ENCODE measurements around the gene LUZP2.

The LUZP2 gene

DNA sequence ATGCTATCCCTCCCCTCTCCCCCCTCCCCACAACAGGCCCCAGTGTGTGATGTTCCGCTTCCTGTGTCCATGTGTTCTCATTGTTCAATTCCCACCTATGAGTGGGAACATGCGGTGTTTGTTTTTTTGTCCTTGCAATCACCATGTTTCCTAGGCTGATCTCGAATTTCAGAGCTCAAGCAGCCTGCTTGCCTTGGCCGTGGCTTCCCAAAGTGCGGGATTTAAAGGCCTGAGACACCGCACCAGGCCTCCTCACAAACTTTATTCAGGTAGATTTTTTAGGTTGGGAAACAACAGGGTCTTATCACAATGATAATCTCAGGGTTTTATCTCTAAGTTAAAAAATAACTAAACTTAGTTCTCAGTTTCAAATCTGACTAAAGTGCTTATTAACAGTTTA lies 125.4 kb downstream of the LUZP2 start:
- TF ChIP-seq, protein P1, sequence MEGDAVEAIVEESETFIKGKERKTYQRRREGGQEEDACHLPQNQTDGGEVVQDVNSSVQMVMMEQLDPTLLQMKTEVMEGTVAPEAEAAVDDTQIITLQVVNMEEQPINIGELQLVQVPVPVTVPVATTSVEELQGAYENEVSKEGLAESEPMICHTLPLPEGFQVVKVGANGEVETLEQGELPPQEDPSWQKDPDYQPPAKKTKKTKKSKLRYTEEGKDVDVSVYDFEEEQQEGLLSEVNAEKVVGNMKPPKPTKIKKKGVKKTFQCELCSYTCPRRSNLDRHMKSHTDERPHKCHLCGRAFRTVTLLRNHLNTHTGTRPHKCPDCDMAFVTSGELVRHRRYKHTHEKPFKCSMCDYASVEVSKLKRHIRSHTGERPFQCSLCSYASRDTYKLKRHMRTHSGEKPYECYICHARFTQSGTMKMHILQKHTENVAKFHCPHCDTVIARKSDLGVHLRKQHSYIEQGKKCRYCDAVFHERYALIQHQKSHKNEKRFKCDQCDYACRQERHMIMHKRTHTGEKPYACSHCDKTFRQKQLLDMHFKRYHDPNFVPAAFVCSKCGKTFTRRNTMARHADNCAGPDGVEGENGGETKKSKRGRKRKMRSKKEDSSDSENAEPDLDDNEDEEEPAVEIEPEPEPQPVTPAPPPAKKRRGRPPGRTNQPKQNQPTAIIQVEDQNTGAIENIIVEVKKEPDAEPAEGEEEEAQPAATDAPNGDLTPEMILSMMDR (conservative IDR thresholded peaks at IDR 0.05; ENCODE audit: low read depth, low read length): no peak
- no peak overlapping the region for H3K4me3 ChIP-seq (ENCODE audit: low read length)
- no peak for DNase-seq (ENCODE audit: low read depth)

- peak; percentile 34 for DNase-seq (ENCODE audit: low read depth)
- no peak overlapping the region for H3K4me3 ChIP-seq (ENCODE audit: low read length)
- TF ChIP-seq, protein P1 (conservative IDR thresholded peaks at IDR 0.05; ENCODE audit: low read depth, low read length): no peak
Observed at GRCh38 chr11:24623121-24623520, 126.3 kb downstream of the LUZP2 start.

- no peak overlapping the region for H3K4me3 ChIP-seq (ENCODE audit: low read length)
- DNase-seq (ENCODE audit: low read depth): no peak
- TF ChIP-seq, protein P1 (conservative IDR thresholded peaks at IDR 0.05; ENCODE audit: low read depth, low read length): no peak
Observed at GRCh38 chr11:24624432-24624831, 127.6 kb downstream of the LUZP2 start.

- TF ChIP-seq, protein P1 (conservative IDR thresholded peaks at IDR 0.05; ENCODE audit: low read depth, low read length): no peak
- DNase-seq (ENCODE audit: low read depth): no peak
- no peak overlapping the region for H3K4me3 ChIP-seq (ENCODE audit: low read length)
Observed at GRCh38 chr11:24625975-24626374, 129.1 kb downstream of the LUZP2 start.

DNA sequence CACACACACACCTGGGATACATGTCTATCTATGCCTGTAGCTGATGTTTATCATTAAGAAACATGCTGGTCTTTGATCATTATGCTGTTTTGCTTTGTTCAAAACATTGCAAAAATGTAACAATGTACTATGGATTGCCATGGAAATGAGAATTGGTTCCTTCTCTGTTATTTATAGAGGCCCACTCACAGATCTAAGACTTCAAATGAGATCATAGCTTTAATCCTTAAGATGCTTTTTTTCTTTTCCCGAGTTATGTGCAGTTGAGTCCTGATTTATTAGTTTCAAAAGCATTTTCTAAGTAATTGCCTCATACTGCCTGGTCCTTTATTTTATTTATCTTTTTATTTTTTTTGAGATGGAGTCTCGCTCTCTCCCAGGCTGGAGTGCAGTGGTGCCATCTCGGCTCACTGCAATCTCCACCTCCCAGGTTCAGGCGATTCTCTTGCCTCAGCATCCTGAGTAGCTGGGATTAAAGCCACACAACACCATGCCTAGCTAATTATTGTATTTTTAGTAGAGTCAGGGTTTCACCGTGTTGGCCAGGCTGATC lies 131.4 kb downstream of the LUZP2 start:
- H3K4me3 ChIP-seq (ENCODE audit: low read length): no peak overlapping the region
- peak; percentile 31 for DNase-seq (ENCODE audit: low read depth)

GRCh38 chr11:24634606-24635160 lies 137.8 kb downstream of the LUZP2 start:
- TF ChIP-seq, protein P1 (conservative IDR thresholded peaks at IDR 0.05; ENCODE audit: low read depth, low read length): no peak
- no peak overlapping the region for H3K4me3 ChIP-seq (ENCODE audit: low read length)
- DNase-seq (ENCODE audit: low read depth): no peak

More for the DNA sequence above, 131.4 kb downstream of the LUZP2 start:
- TF ChIP-seq, protein P1 (conservative IDR thresholded peaks at IDR 0.05; ENCODE audit: low read depth, low read length): no peak

DNA sequence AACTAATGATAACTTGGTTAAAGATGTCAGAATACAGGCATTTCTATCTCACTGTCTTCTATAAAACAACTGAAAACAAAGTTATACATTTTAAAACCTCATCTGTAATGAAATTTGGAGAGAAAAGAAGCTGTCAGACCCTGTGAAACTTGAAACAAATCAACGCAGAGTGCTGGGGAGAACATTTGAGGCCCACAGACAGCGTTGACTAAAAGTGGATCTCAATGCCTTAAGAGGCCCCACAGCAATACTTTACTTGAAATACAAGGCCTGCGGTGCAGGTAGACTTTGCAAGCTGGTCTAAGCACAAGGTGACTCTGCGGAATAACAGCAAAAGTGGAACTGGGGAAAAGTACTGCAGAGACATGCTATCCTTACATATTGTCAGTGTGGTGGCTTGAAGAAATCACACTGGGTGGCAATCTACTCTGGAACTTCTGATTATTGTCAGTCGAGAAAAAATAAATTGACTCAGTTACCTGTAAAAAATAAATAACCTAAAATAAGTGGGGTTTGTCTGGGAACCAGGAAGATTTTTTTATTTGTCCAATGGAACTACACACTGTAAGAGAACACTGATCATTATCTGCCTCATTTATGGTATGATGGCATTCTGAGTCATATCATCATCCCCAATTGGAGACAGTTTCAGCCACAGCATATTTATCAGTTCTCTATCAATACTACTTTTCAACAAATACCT lies 138.9 kb downstream of the LUZP2 start:
- no peak overlapping the region for H3K4me3 ChIP-seq (ENCODE audit: low read length)
- no peak for DNase-seq (ENCODE audit: low read depth)
- TF ChIP-seq, protein P1 (conservative IDR thresholded peaks at IDR 0.05; ENCODE audit: low read depth, low read length): no peak

Measured in retinal pigment epithelial cell (primary cell).